ENCODE measurements around the gene DPM2.
A peak's percentile ranks its signal among the peaks of the same experiment; 100 is the strongest.

DPM2 gene

GRCh38 chr9:127937388-127938297, at the start of gene DPM2:
Gene DPM2, minus strand, starts transcription at chr9:127937854. Its CDS starts 34 bp downstream, at chr9:127937820.
- peak; percentile 86 for DNase-seq

- DNase-seq, result no peak
Observed at GRCh38 chr9:127987103-127987614, 49.5 kb upstream of the DPM2 start.

- no peak for DNase-seq
Observed at GRCh38 chr9:127985011-127985410, 47.4 kb upstream of the DPM2 start.

- DNase-seq, result no peak
Observed at GRCh38 chr9:127983847-127984289, 46.2 kb upstream of the DPM2 start.

- DNase-seq, result no peak
Observed at GRCh38 chr9:127982912-127983311, 45.3 kb upstream of the DPM2 start.

GRCh38 chr9:127981559-127982121, 44.0 kb upstream of the DPM2 start:
- DNase-seq, result no peak

GRCh38 chr9:127980706-127981558, 43.3 kb upstream of the DPM2 start, which contains the start of gene EEIG1:
Gene EEIG1, minus strand, starts transcription at chr9:127980989. Its CDS starts 852 bp downstream, at chr9:127980137.
- peak; percentile 96 for DNase-seq

GRCh38 chr9:127980060-127980705, 42.5 kb upstream of the DPM2 start:
- DNase-seq, result peak; percentile 59

- DNase-seq, result no peak
Observed at GRCh38 chr9:127979333-127980059, 41.8 kb upstream of the DPM2 start.

GRCh38 chr9:127979015-127979332, 41.3 kb upstream of the DPM2 start:
- DNase-seq, result no peak

GRCh38 chr9:127977884-127978647, 40.4 kb upstream of the DPM2 start:
- no peak for DNase-seq

- peak; percentile 15 for DNase-seq
Observed at GRCh38 chr9:127977009-127977883, 39.6 kb upstream of the DPM2 start.

- peak; percentile 68 for DNase-seq
Observed at GRCh38 chr9:127976498-127976897, 38.8 kb upstream of the DPM2 start.

GRCh38 chr9:127975376-127976315, 38.0 kb upstream of the DPM2 start:
- DNase-seq, result no peak

- no peak for DNase-seq
Observed at GRCh38 chr9:127974769-127975261, 37.2 kb upstream of the DPM2 start.

GRCh38 chr9:127974001-127974768, 36.5 kb upstream of the DPM2 start:
- no peak for DNase-seq

GRCh38 chr9:127973169-127974000, 35.7 kb upstream of the DPM2 start:
- no peak for DNase-seq

Data from CD4-positive, alpha-beta T cell treated with Interleukin-21 for 1 hour (primary cell).